Thymus (tissue), 11 donors: Measurements from ENCODE around the gene ADAM15. TPM values are rescaled to one million over a fixed set of nuclear protein-coding genes. Genes with fewer than 3 reads are reported as not detected.

Source experiments
- DNase-seq, 9 donors: peaks; one replicate each; pipeline ENCODE4 v3.0.0-alpha.2; 2013; ENCODE audit warnings: low spot score in 9 of 9, low read depth in 6 of 9, missing footprints in 1 of 9
- H3K27ac ChIP-seq, 2 donors: one replicate each; pipeline ENCODE4 v1.5.1; 2013; ENCODE audit warnings: control low read depth in 1 of 2, low read depth in 1 of 2, low read length in 1 of 2, mild to moderate bottlenecking in 1 of 2, moderate library complexity in 1 of 2
- H3K27me3 ChIP-seq, 2 donors: one replicate each; pipeline ENCODE4 v1.5.1; 2013; ENCODE audit warnings: low read length in 1 of 2; ENCODE audit not compliant: control insufficient read depth in 2 of 2, insufficient read depth in 1 of 2
- H3K36me3 ChIP-seq, 2 donors: one replicate each; pipeline ENCODE4 v1.5.1; 2013; ENCODE audit warnings: low read length in 1 of 2, mild to moderate bottlenecking in 1 of 2, moderate library complexity in 1 of 2; ENCODE audit not compliant: control insufficient read depth in 2 of 2, insufficient read depth in 2 of 2
- H3K4me1 ChIP-seq, 2 donors: one replicate each; pipeline ENCODE4 v1.5.1; 2013; ENCODE audit warnings: low read length in 2 of 2; ENCODE audit not compliant: control insufficient read depth in 2 of 2, insufficient read depth in 2 of 2
- H3K4me3 ChIP-seq, 2 donors: one replicate each; pipeline ENCODE4 v1.5.1; 2013; ENCODE audit warnings: low read length in 2 of 2, control low read depth in 1 of 2, mild to moderate bottlenecking in 1 of 2
- H3K9me3 ChIP-seq, 2 donors: one replicate each; pipeline ENCODE4 v1.5.1; 2013; ENCODE audit warnings: low read length in 1 of 2, mild to moderate bottlenecking in 1 of 2; ENCODE audit not compliant: control insufficient read depth in 2 of 2, insufficient read depth in 1 of 2
- WGBS: extraction: QIAGEN DNeasy Blood & Tissue Kit; methylation state at CpG from one replicate; pipeline ENCODE4 v1.1.7; 2013; 5-methylcytosine and 5-hydroxymethylcytosine counted together
- polyA plus RNA-seq: library from polyadenylated mRNA; stranded (reverse); fragments of 200-250 nt; gene quantifications from one replicate; pipeline ENCODE4 v1.2.3, GENCODE V29; 2013
- total RNA-seq: library from RNA; stranded (reverse); fragments of 120-200 nt; gene quantifications from one replicate; pipeline ENCODE4 v1.2.4, GENCODE V29; 2013
- donor health status: healthy.

ADAM15 gene
- total and polyA plus RNA-seq, 2 donors: 12.2 to 91.5 TPM

GRCh38 chr1:155022927-155023236, 28.2 kb upstream of the ADAM15 start:
- peaks cover 9 to 19% of the 10 kb centered on the region in 2 donors for H3K4me1 ChIP-seq
- H3K9me3 ChIP-seq: peaks cover 0 to 1% of the 10 kb centered on the region in 2 donors
- no peaks in the 10 kb centered on the region for H3K36me3 ChIP-seq
- 67% methylated on average over 4 of the region's 4 CpGs for WGBS
- DNase-seq: no peak
- H3K4me3 ChIP-seq: no peak overlapping the region
- no peak overlapping the region for H3K27ac ChIP-seq
- peaks cover 8 to 60% of the 10 kb centered on the region in 2 donors for H3K27me3 ChIP-seq

- Histone ChIP-seq H3K9me3 (no peaks in the 10 kb centered on the region), H3K27ac (no peak overlapping the region), H3K4me3 (no peak overlapping the region), H3K36me3 (no peaks in the 10 kb centered on the region), H3K27me3 (peaks cover 8 to 53% of the 10 kb centered on the region in 2 donors), H3K4me1 (peaks cover 7 to 14% of the 10 kb centered on the region in 2 donors)
- 98% methylated on average over 5 of the region's 5 CpGs for WGBS
- DNase-seq: no peak
Observed at GRCh38 chr1:155023627-155024026, 27.5 kb upstream of the ADAM15 start.

- Histone ChIP-seq H3K9me3 (no peaks in the 10 kb centered on the region), H3K27ac (no peak overlapping the region), H3K4me3 (no peak overlapping the region), H3K36me3 (no peaks in the 10 kb centered on the region), H3K27me3 (peaks cover 8 to 51% of the 10 kb centered on the region in 2 donors), H3K4me1 (peaks cover 7% of the 10 kb centered on the region in 2 donors)
- no peak for DNase-seq
- WGBS: 90% methylated on average over 9 of the region's 9 CpGs
Observed at GRCh38 chr1:155024315-155024714, 26.8 kb upstream of the ADAM15 start.

GRCh38 chr1:155026154-155026553, 25.0 kb upstream of the ADAM15 start:
- peaks cover 8 to 56% of the 10 kb centered on the region in 2 donors for H3K27me3 ChIP-seq
- no peaks in the 10 kb centered on the region for H3K36me3 ChIP-seq
- H3K27ac ChIP-seq: no peak overlapping the region
- no peak overlapping the region for H3K4me3 ChIP-seq
- no peaks in the 10 kb centered on the region for H3K4me1 ChIP-seq
- peaks cover 0 to 6% of the 10 kb centered on the region in 2 donors for H3K9me3 ChIP-seq
- WGBS: 89% methylated on average over 9 of the region's 9 CpGs
- no peak for DNase-seq

GRCh38 chr1:155026588-155026987, 24.5 kb upstream of the ADAM15 start:
- H3K27me3 ChIP-seq: peaks cover 8 to 52% of the 10 kb centered on the region in 2 donors
- no peaks in the 10 kb centered on the region for H3K36me3 ChIP-seq
- 97% methylated on average over 6 of the region's 6 CpGs for WGBS
- no peak overlapping the region for H3K27ac ChIP-seq
- no peak overlapping the region for H3K4me3 ChIP-seq
- DNase-seq: no peak
- H3K9me3 ChIP-seq: peaks cover 0 to 6% of the 10 kb centered on the region in 2 donors
- no peaks in the 10 kb centered on the region for H3K4me1 ChIP-seq

GRCh38 chr1:155029513-155030242, 21.4 kb upstream of the ADAM15 start:
- Histone ChIP-seq H3K27me3 (peaks cover 6 to 46% of the 10 kb centered on the region in 2 donors), H3K36me3 (no peaks in the 10 kb centered on the region), H3K4me1 (no peaks in the 10 kb centered on the region), H3K27ac (no peak overlapping the region), H3K4me3 (no peak overlapping the region), H3K9me3 (peaks cover 0 to 6% of the 10 kb centered on the region in 2 donors)
- DNase-seq: no peak
- 96% methylated on average over 16 of the region's 16 CpGs for WGBS

GRCh38 chr1:155030243-155030795, 20.8 kb upstream of the ADAM15 start:
- Histone ChIP-seq H3K36me3 (no peaks in the 10 kb centered on the region), H3K4me1 (no peaks in the 10 kb centered on the region), H3K9me3 (peaks cover 0 to 6% of the 10 kb centered on the region in 2 donors), H3K27me3 (peaks cover 6 to 46% of the 10 kb centered on the region in 2 donors), H3K4me3 (no peak overlapping the region), H3K27ac (no peak overlapping the region)
- no peak for DNase-seq
- WGBS: 94% methylated on average over 15 of the region's 15 CpGs

GRCh38 chr1:155030899-155031298, 20.2 kb upstream of the ADAM15 start:
- H3K27me3 ChIP-seq: peaks cover 4 to 46% of the 10 kb centered on the region in 2 donors
- no peaks in the 10 kb centered on the region for H3K4me1 ChIP-seq
- WGBS: 95% methylated on average over 11 of the region's 11 CpGs
- H3K4me3 ChIP-seq: no peak overlapping the region
- no peaks in the 10 kb centered on the region for H3K36me3 ChIP-seq
- peaks cover 0 to 6% of the 10 kb centered on the region in 2 donors for H3K9me3 ChIP-seq
- H3K27ac ChIP-seq: no peak overlapping the region
- no peak for DNase-seq

- WGBS: 93% methylated on average over 12 of the region's 12 CpGs
- no peak for DNase-seq
- H3K4me1 ChIP-seq: no peaks in the 10 kb centered on the region
Observed at GRCh38 chr1:155032886-155033285, 18.2 kb upstream of the ADAM15 start.

More at GRCh38 chr1:155032886-155033285, 18.2 kb upstream of the ADAM15 start:
- H3K4me3 ChIP-seq: no peak overlapping the region
- peaks cover 0 to 6% of the 10 kb centered on the region in 2 donors for H3K9me3 ChIP-seq
- H3K27ac ChIP-seq: no peak overlapping the region
- peaks cover 0 to 52% of the 10 kb centered on the region in 2 donors for H3K27me3 ChIP-seq
- H3K36me3 ChIP-seq: no peaks in the 10 kb centered on the region
